HG02840 (cell line): Measurements from ENCODE around the gene FRMD4A.

ENCODE experiments used
- ATAC-seq: cut with Tn5 transposase; IDR thresholded peaks from one replicate; pipeline ENCODE4 v1.9.1; 2021; ENCODE audit warnings: mild to moderate bottlenecking, moderate library complexity, moderate number of reproducible peaks; ENCODE audit not compliant: unreplicated experiment, low FRiP score

Gene FRMD4A

DNA sequence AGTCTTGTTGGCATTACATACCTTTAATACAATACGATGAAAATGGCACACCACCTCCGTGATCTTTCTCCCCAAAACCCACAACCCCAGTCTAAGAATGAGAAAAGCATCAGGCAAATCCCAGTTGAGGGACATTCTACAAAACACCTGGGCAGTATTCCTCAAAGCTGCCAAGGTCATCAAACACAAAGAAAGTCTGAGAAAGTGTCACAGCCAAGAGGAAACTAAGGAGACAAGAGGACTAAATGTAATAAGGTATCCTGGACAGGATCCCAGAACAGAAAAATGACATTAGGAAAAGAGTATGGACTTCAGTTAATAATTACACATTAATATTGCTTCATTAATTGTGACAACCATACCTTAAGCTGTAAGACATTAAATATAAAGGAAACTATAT, 14.5 kb upstream of the FRMD4A start:
- no peak for ATAC-seq

DNA sequence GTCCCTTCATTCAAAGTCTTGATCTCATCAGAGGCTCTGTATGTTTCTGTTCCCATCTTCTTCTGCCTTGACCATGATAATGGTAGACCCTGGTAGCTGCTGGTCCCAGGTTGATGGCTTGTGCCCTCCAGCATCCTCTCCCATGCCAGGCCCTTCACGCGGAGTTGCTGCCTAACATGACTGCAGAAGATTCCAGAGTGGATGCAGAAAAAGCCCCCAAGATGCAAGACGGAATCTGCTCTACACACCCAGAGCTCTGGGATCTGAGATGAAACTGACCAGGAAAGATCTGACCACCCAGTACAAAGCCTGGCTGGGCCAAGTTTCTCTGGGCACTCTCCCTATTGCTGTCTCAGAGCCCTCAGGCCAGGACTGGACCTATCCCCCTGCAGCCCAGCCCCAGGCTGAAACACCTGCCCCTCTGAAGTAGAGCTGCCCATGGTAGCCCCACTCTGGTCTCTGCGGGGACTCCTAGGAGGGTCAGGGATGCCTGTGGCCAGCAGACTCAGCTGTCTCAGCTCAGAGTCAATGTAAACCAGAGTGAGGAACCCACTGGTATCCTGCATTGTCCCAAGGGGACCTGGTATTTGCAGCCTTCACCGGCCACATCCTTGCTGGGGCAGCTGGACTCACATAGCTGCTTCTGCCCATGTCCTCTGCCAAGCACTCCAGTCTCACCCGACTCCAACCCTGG, 9.5 kb upstream of the FRMD4A start:
- ATAC-seq: no peak

DNA sequence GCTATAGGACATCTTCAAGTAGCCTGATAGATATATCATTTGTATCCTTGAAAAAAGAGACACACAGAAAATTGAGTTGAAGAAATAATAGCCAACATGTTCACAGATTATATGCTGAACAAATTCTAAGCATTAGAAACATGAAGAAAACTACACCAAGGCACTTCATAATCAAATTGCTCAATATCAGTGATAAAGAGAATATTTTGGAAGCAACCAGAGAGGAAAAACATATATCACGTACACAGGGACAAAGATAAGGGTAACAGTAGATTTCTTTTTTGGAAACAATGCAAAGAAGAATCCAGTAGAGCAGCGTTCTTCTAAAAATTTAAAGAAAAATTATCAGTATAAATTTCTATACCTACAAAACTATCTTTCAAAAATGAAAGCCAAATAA, 6.0 kb upstream of the FRMD4A start:
- ATAC-seq: no peak

DNA sequence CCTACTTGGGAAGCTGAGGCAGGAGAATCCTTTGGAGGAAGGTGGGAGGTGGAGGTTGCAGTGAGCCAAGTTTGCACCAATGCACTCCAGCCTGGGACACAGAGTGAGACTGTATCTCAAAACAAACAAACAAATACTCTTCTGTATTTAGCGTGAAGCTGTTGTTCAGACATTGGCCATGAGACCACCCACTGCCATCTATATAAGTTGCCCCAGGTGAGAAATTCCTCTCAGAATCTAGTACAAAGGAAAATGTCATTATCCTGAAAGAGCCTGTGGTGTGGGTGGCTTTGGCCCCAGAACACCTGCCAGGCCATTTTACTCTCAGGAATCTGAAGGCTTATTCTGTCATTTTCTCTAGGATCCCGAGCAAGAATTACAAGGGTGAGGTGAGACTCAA, 4.0 kb upstream of the FRMD4A start:
- ATAC-seq: no peak

DNA sequence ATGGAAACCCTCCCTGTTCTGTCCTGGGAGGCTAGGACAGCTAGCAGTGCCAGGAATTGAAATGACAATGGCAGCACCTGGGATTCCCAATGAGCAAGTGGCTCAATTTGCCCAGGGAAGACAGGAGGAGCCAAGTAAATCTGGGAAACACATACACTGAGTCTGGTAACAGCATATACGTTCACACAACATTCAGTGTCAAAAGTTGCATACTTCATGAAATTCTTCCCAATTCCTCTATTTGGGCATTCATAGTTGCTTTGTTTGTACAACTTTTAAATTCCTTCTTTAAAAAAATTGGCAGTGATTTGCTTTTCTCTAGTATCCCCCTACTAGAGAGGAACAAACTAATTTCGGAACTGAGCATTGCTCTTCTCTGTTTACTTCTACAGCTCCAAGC, 2.9 kb upstream of the FRMD4A start:
- ATAC-seq: no peak

DNA sequence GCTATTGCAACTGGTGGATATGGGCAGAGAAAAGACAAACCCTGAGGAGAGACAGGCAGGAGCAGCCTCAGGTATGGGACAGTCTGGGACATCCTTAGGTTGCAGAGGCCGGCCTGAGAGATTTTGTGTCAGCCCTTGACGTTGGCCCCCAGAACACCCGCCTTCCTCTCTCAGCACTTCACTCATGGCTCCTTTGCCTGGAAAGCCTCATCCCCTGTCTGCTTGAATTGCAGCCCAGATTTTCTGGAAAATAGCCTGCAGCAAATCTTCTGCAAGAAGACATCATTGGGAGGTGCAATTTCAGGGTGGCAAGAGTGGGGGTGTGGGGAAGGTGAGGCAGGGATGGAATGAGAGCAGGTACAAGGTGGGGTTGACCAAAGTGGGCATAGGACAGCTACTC, 2.2 kb upstream of the FRMD4A start:
- no peak for ATAC-seq

DNA sequence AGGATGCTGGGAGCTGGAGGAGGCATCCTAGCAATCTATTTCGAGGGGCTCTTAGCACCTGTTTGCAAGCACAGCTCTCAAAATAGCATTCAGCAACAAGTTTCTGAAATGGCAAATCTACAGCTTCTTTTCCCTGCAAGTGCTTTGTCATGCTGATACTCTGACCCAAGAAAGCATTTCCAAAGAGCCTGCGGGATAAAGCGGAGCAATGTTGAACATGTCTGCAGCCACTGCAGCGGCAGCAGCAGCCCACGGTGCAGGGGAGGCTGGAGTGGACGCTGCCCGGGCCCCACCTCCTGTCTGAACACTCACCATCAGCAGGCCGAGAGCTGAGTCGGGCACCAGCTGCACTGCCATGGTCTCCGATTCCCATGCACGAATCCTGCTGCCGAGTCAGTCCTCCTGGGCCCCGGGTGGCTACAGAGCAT, 964 bp downstream of the FRMD4A start:
- ATAC-seq: no peak

DNA sequence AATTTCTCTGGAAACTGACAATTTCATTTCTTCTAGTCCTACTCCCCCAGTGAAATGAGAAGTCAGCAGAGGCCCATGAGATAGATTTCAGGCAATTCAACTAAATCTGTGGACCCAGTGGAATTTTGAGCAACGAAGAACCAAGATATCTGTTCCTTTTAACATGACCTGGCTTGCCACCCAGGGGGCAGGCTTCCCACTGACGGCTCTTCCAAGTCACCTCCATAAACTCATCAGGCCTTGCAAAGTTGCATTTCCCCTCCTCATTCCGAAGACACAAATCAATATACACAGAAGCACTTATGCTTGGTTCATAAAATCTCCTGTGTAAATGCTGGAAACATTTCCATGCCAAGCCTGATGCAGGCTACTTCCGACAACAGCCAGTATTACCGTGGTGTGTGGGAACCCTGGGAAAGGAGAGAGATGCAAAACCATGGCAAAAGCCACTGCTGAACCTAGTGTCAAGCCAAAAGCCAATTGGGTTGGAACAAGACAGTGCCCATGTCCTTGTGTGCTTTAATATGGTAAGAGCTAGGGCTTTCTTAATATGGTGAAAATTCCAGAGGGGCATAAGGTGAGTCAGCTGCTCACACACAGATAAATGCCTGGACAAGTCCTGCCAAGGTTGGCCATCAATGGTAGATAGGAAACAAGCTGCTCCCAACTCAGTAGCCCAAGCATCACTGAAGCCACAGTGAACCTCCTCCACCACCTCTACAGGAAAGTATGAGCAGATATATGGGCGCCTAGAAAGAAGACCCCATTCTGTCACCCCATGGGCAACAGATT, 1.6 kb downstream of the FRMD4A start:
- ATAC-seq: no peak

DNA sequence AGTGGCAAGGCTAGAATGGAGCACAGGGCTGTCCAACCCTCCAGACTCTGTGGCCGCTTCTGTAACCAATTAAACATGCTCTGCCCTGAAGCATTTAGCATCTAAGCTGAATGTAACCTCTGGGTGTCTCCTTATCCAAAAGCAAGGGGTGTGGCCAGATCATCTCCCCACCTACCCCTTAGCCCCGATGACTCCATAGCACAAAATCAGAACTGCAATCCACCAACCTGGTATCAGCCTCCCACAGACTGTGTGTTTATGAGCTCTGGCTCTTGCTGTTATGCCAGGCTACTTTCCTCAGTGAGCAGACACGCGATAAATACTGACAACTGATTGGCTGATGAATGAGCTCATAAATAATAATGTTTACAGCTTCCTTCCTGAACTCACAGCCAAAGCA, 3.2 kb downstream of the FRMD4A start:
- no peak for ATAC-seq

DNA sequence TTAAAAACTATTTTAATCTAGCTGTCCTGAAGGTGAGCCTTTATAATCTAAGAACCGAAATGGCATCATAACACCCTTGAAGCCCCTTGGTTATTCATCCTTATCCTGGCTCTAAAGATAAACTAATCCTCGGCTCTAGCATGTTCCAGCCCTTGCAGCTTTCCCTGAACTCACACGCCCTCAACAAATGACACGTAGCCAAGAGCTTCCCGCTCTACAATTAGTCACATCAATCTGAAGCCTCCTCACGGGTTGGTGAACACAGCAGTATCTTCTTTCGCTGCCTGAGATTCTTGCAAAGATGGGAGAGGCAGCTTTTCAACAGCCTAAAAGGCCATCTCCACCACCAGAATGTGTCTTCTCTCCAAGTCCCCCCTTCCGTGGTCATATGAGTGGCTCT, 4.1 kb downstream of the FRMD4A start:
- no peak for ATAC-seq

DNA sequence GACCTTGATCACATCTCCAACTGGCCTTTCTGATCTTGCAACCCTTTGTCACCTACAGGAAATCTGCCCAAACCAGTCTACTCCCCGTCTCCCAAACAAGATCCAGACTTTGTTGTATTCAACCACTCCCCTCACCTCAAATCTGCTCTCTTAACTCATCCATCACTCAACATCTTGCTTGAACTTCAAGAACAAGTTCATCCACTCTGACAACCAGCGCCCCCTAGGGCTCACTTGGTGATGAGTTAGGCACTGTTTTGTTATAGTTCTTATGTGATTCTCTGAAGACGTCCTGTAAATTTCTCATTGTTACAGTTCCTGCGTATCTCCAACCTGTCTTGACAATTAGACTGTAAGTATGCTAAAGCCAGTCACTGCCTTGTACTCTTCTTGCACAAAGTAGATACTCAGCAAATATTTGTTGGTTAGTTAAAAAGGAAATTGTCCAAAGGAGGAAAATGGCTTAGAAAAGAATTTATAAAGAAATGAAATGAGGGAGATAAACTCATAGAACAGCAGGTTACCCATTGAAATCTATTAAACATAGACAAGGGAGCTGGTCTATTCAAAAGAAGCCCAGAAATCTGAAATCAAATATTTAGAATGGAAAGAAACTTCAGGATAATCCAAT, 5.3 kb downstream of the FRMD4A start:
- ATAC-seq: no peak

DNA sequence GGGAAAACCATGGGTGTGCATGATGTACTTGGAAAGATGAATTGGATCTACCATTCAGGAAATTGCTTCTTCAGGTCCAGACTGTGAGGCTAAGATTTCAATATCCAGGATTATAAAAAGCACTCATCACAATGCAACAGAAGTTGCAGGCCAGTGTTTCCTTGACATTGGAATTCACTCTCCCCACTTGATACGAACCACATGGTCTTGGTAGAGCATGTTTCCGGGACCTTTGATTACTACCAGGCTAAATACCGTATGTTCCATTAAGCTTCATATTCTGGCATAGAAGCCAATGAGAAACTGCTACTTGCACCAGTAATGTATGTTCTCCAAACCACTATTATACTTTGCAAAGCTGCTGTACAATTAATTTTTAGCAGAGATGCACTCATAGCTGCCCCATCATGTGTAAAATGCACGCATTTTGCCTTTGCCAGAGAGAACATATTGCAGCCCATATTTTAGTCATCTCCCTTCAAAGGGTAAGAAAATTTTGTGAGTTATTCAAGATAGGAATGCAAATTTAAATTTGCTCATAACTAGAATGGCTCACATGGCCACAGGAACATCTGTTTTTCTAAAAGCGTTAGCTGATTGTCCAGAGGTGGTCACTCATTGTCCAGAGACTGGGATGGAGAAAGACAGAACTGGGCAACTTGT, 8.1 kb downstream of the FRMD4A start:
- no peak for ATAC-seq

DNA sequence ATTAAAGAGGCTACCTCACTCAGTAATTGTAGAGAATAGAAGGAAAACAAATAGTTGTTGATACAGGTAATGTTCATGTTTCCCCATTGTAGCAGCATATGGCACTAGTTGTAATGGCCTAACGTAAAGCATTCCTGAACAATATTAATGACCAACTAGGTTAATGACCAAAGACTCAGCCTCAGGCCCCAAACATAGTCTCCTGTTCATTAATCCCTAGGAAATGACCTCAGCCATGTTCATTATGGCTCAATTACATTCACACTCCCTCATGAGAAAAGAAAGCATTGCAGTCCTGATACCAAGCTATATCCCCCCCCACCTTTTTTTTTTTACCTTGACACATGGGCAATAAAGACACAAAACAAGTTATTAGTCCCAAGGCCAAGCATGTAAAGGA, 12.7 kb downstream of the FRMD4A start:
- no peak for ATAC-seq

DNA sequence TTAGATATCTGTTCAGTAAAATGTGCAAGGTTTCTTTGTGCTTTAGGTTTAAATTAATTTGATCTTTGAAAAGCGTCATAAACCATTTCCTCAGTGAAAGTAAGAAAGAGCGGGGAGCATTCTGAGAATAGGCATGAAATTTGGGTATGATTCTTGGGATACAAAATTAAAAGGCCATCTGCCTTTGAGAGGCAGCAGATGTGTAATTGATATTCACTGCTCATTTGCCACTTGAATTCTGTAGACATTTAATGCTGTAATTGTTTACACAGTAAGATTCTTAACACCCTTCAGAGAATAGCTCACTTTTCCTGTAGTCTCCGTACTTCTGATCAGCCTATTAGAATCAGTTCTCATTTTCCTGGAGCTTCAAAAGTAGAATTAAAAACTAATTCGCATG, 18.7 kb downstream of the FRMD4A start:
- ATAC-seq: no peak

DNA sequence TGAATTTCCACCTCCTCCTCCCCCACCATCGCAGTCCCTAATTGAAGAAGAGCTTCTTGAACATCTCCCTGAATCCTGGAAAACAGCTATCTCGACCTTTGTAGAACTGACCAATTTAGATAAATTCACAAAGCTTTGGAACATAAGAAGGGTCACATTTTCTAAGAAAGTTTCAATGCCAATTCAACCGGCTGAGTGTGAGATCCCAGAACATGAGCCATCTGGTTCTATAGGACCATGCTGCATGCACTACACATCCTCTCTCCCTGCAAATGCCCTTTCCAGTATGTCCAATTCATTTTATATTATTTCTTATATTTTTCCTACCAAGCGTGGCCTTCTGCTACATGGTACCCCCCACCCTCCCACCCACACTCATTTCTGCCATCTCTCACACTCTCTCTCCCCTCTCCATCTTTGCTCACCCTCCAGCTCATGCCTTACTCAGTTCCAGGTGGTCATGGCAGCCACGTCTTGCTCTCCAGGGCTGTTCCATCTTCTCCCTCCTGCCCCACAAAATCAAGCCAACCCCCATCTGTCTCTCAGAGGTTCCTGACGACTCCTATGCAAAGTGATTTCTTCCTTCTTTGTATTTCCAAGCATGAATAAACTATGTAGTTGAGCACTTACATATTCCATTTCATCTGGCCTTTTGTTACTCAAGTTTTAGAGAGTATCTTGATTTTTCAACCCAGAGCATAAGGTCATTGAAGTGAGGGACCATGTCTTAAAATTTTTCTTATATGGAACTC, 19.3 kb downstream of the FRMD4A start:
- no peak for ATAC-seq

DNA sequence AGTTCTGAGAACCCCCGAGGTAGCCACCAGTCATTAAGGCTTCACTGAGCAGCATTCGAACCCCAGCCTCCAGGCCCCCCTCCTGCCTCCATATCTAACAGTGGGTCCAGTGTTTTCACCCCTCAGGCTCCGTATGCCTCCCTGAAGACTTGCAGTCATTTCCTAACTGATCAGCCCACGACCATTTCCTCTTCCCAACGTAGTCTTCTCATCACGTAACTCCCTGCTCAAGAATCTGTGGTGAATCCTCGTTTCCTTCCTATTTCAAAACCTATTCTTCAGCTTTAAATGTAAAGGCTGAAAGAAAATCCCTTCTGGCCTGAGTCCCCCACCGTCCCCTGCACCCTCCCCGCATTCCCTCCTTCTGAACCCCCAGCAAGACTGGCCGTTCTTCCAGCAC, 21.1 kb downstream of the FRMD4A start:
- no peak for ATAC-seq

DNA sequence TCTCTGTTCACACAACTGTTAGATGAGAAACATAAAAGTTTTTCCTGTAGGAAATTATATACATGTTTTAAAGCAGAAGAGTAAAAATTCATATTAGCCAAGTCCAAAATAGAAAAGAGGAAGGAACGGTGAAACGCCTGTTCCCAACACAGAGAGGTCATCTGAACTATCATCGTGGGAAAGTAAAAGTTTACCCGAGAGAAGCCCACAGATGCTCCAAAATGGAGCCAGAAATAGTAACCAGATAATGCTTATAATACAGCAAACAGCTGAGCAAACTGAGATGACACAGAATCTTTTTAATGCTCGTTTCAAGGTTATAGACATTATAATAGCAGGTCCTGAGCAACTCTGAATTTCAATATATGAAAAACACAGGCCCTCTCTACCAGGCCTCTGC, 24.5 kb downstream of the FRMD4A start:
- no peak for ATAC-seq

DNA sequence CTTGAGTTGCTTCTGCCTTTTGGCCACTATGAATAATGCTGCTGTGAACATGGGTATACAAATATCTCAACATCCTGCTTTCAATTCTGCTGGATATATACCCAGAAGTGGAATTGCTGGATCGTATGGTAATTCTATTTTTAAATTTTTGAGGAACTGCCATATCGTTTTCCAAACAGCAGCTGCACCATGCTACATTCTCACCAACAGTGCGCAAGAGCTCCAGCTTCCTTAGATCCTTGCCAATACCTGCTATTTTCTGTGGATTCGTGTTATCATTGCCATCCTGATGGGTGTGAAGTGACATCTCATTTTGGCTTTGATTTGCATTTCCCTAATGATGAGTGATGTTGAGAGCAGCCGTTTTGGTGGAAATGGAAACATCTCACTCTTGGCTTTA, 26.7 kb downstream of the FRMD4A start:
- ATAC-seq: no peak

DNA sequence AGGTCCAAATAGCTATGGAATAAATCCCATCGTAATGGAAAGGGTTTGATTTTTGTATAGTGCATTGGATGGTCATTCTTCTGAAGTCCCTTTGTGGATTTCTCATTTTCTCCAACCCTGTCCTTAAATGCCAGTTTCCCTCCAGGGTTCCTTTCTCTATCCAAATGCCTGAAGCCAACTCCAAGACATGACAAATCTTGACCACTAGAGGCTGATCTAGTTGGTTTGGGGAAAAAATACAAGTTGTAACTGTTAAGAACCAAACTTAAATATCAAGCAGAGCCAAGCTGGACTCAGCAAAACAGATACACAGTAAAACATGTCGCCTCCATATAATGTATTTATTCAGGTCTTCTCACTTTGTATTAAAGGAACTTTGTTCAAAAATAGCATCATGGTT, 28.7 kb downstream of the FRMD4A start:
- ATAC-seq: no peak

DNA sequence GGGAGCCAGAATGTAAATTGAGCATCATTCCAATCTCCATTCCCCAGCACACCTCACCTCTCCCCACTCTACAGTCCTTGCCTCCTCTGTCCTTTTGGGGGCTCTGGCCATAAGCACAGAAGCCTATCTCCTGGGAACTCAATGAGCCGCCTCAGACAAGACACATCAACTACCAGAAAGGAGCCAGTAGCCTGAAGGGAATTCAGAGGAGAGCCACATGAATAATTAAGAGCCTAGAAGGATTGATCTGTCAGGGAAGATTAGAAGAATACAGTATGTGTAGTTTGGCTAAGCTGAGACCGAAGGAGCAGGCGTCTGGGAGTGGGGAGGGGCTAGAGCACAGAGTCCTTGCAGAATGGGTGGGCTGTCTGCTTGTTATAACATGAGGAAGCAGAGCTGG, 31.2 kb downstream of the FRMD4A start:
- ATAC-seq: no peak
